ENCODE measurements around the gene KLHL29.

DNA sequence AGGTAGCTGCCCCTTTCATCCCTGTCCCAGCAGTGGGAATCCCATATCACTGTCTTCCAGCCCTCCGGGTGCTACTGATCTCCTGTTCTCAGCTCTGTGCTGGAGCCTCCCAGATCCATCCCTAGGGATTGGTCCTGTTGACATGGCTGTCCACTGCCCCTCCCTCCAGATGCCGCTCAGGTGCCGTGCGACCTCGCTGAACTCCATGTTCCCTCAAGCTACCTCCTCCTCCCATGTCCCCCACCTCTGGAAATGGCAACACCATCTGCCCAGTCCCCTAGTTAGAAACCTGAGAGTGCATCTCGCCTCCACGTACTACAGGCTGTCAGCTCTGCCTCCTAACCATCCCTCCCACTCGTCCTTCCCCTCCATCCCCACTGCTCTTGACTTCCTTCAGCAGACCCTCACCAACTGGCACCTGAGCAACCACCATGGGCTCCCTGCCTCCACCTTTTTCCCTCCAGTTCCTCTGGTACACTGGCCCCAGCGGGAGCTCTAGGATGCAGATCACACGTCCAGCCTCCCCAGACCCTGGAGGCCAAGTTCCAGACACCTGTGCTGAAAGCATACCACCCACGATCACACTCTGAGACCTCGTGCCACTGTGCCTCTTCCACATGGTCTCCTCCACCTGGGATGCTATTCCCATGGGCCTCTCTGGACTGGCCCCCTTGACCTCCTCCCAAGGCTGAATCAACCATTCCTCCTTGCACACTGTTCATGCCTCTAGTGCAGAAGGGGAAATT lies 106.8 kb downstream of the KLHL29 start:
- TF ChIP-seq CTCF (IDR thresholded peaks at IDR 0.05; ENCODE audit: low read depth, low read length): no peak
- TF ChIP-seq, protein P1, sequence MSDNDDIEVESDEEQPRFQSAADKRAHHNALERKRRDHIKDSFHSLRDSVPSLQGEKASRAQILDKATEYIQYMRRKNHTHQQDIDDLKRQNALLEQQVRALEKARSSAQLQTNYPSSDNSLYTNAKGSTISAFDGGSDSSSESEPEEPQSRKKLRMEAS (IDR thresholded peaks at IDR 0.05; ENCODE audit: low read depth, low read length): no peak

Measured in NB4 (cell line).